LNCaP clone FGC (cell line): ENCODE results near the gene NIPBL.
"Not testable (repeated sequence)": the region's sequence is repeated elsewhere in the genome, so short reads cannot be mapped to it uniquely, and the experiment has no call there.

ENCODE experiments used
- DNase-seq: peaks from one replicate; pipeline ENCODE4 v3.0.0-alpha.2; 2011; ENCODE audit warnings: low read depth
- H3K4me3 ChIP-seq: 2 replicates; pipeline ENCODE4 v1.5.1; 2011; ENCODE audit warnings: mild to moderate bottlenecking, low read depth, low read length, control low read depth
- TF ChIP-seq, protein P1 (sequence below): IDR thresholded peaks from 2 replicates; pipeline ENCODE4 v1.5.1; 2012; ENCODE audit warnings: mild to moderate bottlenecking; ENCODE audit not compliant: control insufficient read depth, insufficient read depth; ENCODE audit errors: extremely low read depth

NIPBL gene

DNA sequence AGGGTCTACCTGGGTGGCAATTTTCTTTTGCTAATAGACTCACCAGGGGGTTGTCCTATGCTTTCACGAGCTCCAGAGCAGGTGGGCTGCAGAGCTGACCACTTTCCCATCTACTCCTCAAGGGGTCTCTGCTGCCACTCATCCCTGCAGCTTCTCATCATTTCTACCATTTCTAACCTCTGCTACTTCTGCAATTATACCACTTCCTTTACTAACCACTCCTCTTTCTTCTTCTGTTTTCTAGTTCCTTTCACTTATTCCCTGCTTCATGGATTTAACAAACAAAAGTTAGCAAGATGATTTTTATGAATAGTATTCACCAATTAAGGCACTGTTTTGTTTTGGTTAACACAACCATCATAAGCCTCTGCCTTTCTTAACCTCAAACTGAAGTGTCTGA, 34.5 kb upstream of the NIPBL start:
- no peak for DNase-seq
- no peak overlapping the region for H3K4me3 ChIP-seq
- TF ChIP-seq, protein P1, sequence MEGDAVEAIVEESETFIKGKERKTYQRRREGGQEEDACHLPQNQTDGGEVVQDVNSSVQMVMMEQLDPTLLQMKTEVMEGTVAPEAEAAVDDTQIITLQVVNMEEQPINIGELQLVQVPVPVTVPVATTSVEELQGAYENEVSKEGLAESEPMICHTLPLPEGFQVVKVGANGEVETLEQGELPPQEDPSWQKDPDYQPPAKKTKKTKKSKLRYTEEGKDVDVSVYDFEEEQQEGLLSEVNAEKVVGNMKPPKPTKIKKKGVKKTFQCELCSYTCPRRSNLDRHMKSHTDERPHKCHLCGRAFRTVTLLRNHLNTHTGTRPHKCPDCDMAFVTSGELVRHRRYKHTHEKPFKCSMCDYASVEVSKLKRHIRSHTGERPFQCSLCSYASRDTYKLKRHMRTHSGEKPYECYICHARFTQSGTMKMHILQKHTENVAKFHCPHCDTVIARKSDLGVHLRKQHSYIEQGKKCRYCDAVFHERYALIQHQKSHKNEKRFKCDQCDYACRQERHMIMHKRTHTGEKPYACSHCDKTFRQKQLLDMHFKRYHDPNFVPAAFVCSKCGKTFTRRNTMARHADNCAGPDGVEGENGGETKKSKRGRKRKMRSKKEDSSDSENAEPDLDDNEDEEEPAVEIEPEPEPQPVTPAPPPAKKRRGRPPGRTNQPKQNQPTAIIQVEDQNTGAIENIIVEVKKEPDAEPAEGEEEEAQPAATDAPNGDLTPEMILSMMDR = no peak

DNA sequence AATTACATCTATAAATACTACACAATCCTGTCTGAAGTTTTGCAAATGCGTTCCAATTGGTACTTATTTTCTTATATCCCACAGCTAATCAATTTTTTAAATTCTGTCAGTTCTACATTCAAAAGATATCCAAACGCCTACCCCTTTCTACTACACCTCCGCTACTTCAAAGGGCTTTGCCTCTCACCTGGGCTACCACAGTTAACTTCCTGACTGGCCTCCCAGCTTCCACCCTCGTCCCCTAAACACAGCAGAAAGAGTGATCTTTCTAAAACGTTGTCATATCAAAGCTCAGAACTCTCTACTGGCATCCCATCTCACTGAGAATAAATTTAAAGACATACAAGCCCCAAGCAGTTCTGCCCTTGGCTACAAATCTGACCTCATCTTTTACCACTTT, 32.3 kb upstream of the NIPBL start:
- no peak for DNase-seq
- TF ChIP-seq, protein P1 = no peak
- no peak overlapping the region for H3K4me3 ChIP-seq

DNA sequence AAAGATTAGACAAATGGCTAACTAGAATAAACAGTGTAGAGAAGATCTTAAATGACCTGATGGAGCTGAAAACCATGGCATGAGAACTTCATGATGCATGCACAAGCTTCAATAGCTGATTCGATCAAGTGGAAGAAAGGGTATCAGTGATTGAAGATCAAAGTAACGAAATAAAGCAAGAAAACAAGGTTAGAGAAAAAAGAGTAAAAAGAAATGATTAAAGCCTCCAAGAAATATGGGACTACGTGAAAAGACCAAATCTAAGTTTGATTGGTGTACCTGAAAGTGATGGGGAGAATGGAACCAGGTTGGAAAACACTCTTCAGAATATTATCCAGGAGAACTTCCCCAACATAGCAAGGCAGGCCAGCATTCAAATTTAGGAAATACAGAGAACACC, 28.0 kb upstream of the NIPBL start:
- not testable (repeated sequence) for H3K4me3 ChIP-seq, DNase-seq

DNA sequence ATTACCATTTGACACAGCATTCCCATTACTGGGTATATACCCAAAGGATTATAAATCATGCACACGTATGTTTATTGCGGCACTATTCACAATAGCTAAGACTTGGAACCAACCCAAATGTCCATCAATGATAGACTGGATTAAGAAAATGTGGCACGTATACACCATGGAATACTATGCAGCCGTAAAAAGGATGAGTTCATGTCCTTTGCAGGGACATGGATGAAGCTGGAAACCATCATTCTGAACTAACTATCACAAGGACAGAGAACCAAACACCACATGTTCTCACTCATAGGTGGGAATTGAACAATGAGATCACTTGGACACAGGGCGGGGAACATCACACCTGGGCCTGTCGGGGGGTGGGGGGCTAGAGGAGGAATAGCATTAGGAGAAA, 23.7 kb upstream of the NIPBL start:
- DNase-seq, H3K4me3 ChIP-seq: not testable (repeated sequence)

DNA sequence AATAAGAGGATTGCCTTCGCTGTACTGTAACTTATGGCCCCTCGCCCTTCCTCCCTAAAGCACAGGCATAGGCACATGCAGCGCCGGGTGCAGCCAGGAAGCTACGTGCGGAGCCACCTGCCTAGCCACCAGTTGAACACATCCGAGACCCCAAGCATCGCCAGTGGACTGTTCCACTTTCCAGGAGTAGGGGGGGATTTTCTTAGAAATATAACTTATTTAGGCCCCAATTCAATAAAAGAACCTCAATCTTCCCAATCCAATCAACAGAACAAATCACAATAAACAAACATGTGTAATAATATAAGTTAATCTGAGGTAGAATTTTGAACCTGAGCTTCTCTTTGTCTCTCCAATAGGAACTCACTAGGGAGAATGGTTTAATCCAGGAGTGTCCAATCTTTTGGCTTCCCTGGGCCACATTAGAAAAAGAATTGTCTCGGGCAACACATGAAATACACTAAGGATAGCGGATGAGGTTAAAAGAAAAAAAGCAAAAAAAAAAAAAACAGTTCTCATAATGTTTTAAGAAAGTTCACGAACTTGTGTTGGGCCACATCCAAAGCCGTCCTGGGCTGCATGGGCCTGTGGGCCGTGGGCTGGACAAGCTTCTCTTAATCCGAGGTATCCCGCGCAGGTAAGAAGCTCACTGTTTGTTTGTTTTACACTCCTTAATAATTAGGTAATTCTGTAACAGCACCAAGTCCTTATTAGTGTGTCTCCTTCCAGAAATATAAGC, 22.0 kb upstream of the NIPBL start:
- no peak for DNase-seq
- TF ChIP-seq, protein P1 = no peak

DNA sequence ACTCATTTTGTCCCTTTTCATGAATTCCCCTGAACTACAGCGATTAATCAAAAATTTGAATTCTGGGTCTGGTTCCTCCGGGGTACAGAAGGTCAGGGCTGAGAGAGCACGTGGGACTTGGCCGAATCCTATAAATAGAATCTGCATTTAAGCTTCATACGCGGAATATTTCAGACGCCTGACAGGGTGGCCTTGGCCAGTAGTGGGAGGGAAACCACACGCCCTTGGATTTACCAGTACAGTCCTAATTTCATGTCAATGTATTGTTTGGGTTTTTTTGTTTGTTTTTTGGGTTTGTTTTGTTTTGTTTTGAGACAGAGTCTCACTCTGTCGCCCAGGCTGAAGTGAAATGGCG, 21.5 kb upstream of the NIPBL start:
- no peak overlapping the region for H3K4me3 ChIP-seq
- TF ChIP-seq, protein P1 = no peak
- DNase-seq = no peak

More for the DNA sequence above, 22.0 kb upstream of the NIPBL start:
- no peak overlapping the region for H3K4me3 ChIP-seq

DNA sequence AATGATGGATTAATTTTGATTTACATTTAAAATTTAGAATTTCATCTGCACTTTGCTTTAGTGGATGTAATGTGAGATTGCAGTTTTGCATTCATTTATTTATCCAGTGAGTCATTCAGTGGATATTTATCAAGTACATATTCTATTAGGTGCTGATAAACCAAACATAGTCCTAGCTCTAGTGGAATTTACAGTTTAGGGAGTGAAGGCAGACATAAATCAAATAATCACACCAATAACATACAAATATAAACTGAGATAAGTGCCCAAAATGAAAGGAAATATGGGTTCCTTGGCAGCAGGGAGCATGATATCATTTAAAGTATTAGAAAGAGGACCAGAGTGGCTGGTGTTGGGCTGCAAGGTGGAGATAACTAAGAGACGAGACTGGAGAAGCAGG, 14.7 kb upstream of the NIPBL start:
- TF ChIP-seq, protein P1 = no peak
- DNase-seq = no peak
- no peak overlapping the region for H3K4me3 ChIP-seq

DNA sequence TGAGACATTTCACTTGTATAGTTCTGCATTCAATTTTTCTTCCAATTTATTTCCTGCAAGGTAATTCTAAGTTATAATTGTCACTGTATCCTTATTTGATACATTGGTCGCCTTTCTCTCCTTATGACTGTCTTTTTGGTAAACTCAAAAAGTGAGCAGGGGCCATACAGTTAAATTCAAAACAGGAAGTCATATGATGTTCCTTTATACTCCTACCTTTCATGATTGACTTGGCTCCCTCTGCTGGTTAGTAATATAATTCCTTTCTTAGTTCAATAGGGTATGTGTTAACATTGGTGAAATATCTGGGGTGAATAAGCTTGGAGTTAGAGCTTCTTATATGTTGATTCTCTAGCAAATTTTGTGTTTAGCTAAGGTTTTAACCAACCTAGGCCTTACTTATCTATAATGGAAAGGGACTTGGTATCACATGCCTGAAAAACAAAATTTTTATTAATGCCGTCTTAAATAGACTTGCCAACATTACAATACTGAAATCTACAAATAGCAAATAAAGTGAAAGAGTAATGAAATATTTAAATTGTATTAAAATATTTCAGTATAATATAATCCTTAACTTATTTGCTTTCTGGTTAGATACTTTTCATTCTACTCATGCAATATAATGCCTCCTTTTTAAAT, 6.0 kb upstream of the NIPBL start:
- no peak overlapping the region for H3K4me3 ChIP-seq
- TF ChIP-seq, protein P1 = peak; percentile 53
- no peak for DNase-seq
